GM18511 (cell line): ENCODE data around the gene CCDC121.

Experiments
- ATAC-seq: cut with Tn5 transposase; IDR thresholded peaks from one replicate; pipeline ENCODE4 v1.9.1; 2021; ENCODE audit warnings: mild to moderate bottlenecking, moderate library complexity; ENCODE audit not compliant: unreplicated experiment

Gene CCDC121

DNA sequence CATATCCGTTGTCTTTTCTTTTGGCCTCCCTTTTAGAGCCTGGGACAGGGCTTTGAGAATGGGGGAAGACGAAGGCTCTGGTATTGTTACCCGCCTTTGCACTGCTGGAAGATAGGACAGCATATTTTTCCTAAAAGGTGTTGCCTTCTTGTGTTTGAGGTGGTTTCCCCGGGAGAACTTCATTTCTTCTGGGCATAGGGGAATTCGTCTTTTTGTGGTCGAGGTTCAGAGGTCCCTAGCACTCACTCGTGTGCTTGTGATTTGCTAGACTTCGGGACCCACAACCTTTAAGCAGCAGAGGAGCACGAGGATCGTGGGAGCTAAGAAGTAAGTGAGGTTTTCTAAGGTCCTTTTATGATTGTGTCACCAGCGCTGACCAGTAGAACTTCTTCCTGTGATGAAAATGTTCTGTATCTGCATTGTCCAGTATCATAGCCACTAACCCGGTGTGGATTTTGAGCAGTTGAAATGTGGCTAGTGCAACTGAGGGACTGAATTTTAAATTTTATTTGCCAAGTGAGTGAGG is 45.4 kb downstream of the CCDC121 start:
- peak; percentile 10 for ATAC-seq

DNA sequence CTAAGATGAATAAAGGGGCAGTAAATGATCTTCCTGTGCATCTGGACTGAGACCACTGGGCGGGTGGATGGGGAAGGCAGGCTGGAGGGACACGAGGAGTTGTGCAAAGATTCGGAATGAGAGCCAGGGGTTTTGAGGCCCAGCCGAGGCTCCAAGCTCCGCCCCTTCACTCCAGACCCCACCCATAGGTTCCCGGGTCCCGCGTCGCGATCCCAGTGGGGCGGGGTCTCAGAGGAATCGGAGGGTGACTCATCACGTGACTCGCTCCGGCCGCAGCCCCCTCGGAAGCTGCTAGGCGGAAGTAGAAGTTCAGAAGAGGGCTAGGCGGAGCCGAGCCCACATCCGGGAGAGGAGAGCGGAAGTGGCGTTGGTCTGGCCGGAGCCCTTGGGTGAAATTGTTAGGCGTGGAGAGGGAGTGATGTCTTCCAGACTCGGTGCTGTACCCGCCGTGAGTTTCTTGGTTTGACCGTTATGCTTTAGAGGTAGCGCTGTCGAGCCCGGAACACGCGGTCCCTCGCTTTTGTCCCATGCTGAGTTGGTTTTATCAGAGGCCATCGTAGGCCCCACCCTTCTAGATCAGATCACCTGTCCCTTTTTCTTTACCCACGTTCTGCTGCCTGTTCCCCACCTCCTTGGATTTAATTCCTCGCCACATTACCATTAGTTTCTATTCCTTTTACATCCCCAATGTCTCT is 46.0 kb downstream of the CCDC121 start, which contains the start of gene ZNF512:
ZNF512 (plus strand) TSS at position 348 of the 695 bp plus-strand sequence; CDS start at position 419, 71 bp downstream.
- peak; percentile 94 for ATAC-seq

DNA sequence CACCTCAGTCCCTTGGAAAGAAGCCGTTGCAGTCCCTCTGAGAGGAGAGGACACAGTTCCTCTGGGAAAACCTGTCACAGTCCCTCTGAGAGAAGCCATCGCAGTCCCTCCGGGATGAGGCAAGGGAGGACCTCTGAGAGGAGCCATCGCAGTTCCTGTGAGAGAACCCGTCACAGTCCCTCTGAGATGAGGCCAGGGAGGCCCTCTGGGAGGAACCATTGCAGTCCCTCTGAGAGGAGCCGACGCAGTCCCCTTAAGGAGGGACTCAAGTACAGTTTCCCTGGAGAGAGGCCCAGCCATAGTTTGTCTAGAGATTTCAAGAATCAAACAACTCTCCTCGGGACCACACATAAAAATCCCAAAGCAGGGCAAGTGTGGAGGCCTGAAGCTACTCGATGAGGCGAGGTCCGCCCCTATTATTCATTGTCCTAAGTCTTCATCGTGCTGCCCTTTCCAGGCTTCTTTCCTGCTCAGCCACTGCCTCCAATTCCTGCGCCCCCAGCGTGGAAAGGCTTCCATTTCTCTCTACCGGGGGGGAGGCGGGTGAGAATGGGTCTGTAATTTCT is 46.6 kb downstream of the CCDC121 start:
- peak; percentile 4 for ATAC-seq

DNA sequence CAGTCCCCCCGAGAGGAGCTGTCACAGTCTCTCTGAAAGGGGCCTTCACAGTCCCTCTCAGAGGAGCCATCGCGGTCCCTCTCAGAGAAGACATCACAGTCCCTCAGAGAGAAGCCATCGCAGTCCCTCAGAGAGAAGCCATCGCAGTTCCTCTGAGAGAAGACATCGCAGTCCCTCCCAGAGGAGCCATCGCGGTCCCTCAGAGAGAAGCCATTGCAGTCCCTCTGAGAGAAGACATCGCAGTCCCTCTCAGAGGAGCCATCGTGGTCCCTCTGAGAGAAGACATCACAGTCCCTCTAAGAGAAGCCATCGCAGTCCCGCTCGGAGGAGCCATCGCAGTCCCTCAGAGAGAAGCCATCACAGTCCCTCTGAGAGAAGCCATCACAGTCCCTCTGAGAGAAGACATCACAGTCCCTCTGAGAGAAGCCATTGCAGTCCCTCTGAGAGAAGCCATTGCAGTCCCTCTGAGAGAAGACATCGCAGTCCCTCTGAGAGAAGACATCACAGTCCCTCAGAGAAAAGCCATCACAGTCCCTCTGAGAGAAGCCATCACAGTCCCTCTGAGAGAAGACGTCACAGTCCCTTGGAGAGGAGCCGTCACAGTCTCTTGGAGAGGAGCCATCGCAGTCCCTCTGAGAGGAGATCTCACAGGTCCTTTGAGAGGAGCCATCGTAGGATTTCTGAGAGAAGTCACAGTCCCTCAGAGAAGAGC is 47.2 kb downstream of the CCDC121 start:
- ATAC-seq, result no peak
